Activated CD4-positive, alpha-beta T cell treated with anti-CD3 and anti-CD28 coated beads, Interleukin-2, amount 50 U/mL, for 24 hours (primary cell): ENCODE measurements around the gene BBS7.

Experiments
- DNase-seq, 2 donors: peaks; one replicate each; pipeline ENCODE4 v3.0.0-alpha.2; 2020; ENCODE audit warnings: low read depth in 1 of 2, low spot score in 1 of 2

The BBS7 gene

GRCh38 chr4:121829511-121829910 is 40.8 kb downstream of the BBS7 start:
- DNase-seq, result no peak

GRCh38 chr4:121827853-121828252 is 42.4 kb downstream of the BBS7 start:
- DNase-seq, result no peak

GRCh38 chr4:121824950-121825349 is 45.3 kb downstream of the BBS7 start:
- no peak for DNase-seq

- DNase-seq, result no peak
Measured at GRCh38 chr4:121824171-121824527, 46.1 kb downstream of the BBS7 start.

GRCh38 chr4:121823505-121824170 is 46.6 kb downstream of the BBS7 start, which contains the start of gene CCNA2:
Gene CCNA2, minus strand, starts transcription at chr4:121823883. Its CDS starts 255 bp downstream, at chr4:121823628.
- DNase-seq, result peak; percentile 91 to 95

GRCh38 chr4:121822796-121823504 is 47.3 kb downstream of the BBS7 start:
- peak; percentile 7 for DNase-seq

GRCh38 chr4:121822047-121822446 is 48.2 kb downstream of the BBS7 start:
- DNase-seq, result no peak

GRCh38 chr4:121819216-121819965 is 50.9 kb downstream of the BBS7 start:
- DNase-seq, result no peak

- DNase-seq, result no peak
Measured at GRCh38 chr4:121818215-121818614, 52.1 kb downstream of the BBS7 start.

GRCh38 chr4:121817701-121818100 is 52.6 kb downstream of the BBS7 start:
- no peak for DNase-seq

GRCh38 chr4:121817006-121817405 is 53.3 kb downstream of the BBS7 start:
- DNase-seq, result no peak

GRCh38 chr4:121814756-121815155 is 55.5 kb downstream of the BBS7 start:
- DNase-seq, result no peak

- no peak for DNase-seq
Measured at GRCh38 chr4:121811122-121811521, 59.2 kb downstream of the BBS7 start.

- no peak for DNase-seq
Measured at GRCh38 chr4:121806411-121806810, 63.9 kb downstream of the BBS7 start.

- DNase-seq, result no peak
Measured at GRCh38 chr4:121801715-121802075, 68.6 kb downstream of the BBS7 start.

GRCh38 chr4:121800961-121801714 is 69.1 kb downstream of the BBS7 start, which contains the start of gene EXOSC9:
Gene EXOSC9, plus strand, starts transcription at chr4:121801323. Its CDS starts 102 bp downstream, at chr4:121801425.
- DNase-seq, result peak; percentile 89 to 93

GRCh38 chr4:121800638-121800960 is 69.7 kb downstream of the BBS7 start:
- no peak for DNase-seq

- DNase-seq, result no peak
Measured at GRCh38 chr4:121799867-121800501, 70.3 kb downstream of the BBS7 start.

GRCh38 chr4:121799208-121799823 is 71.0 kb downstream of the BBS7 start:
- DNase-seq, result no peak

GRCh38 chr4:121796283-121796682 is 74.0 kb downstream of the BBS7 start:
- no peak for DNase-seq
